Ishikawa (cell line): ENCODE measurements around the gene SEMA3B.

ENCODE experiments used
- EGR1 ChIP-seq: IDR thresholded peaks from 2 replicates; pipeline ENCODE4 v1.6.1; 2012
- EP300 ChIP-seq: IDR thresholded peaks from 2 replicates; pipeline ENCODE4 v1.6.1; 2012; ENCODE audit warnings: borderline replicate concordance
- FOXM1 ChIP-seq: IDR thresholded peaks from 2 replicates; pipeline ENCODE4 v1.6.1; 2012; ENCODE audit warnings: low read depth, borderline replicate concordance
- RAD21 ChIP-seq: IDR thresholded peaks from 2 replicates; pipeline ENCODE4 v1.6.1; 2012; ENCODE audit warnings: low read depth
- TAF1 ChIP-seq: IDR thresholded peaks from 2 replicates; pipeline ENCODE4 v1.6.1; 2012; ENCODE audit warnings: low read depth, mild to moderate bottlenecking
- TCF12 ChIP-seq: IDR thresholded peaks from 2 replicates; pipeline ENCODE4 v1.6.1; 2012; ENCODE audit warnings: low read depth
- TEAD4 ChIP-seq: IDR thresholded peaks from 2 replicates; pipeline ENCODE4 v1.6.1; 2012
- YY1 ChIP-seq: IDR thresholded peaks from 2 replicates; pipeline ENCODE4 v1.6.1; 2012; ENCODE audit warnings: low read depth
- ZBTB7A ChIP-seq: IDR thresholded peaks from 2 replicates; pipeline ENCODE4 v1.6.1; 2012; ENCODE audit warnings: low read depth
- TF ChIP-seq, protein P1 (sequence below): IDR thresholded peaks from 2 replicates; pipeline ENCODE4 v1.6.1; 2012
- TF ChIP-seq, protein P2 (sequence below): IDR thresholded peaks from 2 replicates; pipeline ENCODE4 v1.6.1; 2012; ENCODE audit warnings: low read depth, mild to moderate bottlenecking
- TF ChIP-seq, protein P3 (sequence below): IDR thresholded peaks from 2 replicates; pipeline ENCODE4 v1.6.1; 2012

DNA sequence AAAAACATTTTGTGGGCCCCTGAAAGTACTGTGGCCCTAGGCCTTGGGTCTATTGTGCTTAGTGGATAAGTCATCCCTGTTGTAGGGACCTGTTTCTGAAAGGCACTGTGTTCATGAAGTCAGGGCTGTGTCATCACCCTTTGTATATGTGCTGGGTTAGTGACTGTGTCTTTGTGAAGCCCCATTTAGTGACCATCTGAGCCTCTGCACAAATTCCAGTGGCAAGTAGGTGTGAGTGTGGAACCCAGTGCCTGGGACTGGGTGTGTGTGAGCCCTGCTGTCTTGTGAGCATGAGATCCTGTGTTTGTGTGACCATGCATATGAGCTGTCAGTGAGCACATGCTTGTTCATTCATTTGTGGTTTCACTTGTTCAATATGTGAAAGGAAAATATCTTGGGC is 35.7 kb downstream of the SEMA3B start:
- TF ChIP-seq FOXM1 (no peak), YY1 (no peak), TCF12 (no peak), TEAD4 (no peak), ZBTB7A (no peak), RAD21 (no peak), EGR1 (no peak), EP300 (no peak), TAF1 (no peak)
- TF ChIP-seq, protein P1, sequence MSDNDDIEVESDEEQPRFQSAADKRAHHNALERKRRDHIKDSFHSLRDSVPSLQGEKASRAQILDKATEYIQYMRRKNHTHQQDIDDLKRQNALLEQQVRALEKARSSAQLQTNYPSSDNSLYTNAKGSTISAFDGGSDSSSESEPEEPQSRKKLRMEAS = no peak
- TF ChIP-seq, protein P2, sequence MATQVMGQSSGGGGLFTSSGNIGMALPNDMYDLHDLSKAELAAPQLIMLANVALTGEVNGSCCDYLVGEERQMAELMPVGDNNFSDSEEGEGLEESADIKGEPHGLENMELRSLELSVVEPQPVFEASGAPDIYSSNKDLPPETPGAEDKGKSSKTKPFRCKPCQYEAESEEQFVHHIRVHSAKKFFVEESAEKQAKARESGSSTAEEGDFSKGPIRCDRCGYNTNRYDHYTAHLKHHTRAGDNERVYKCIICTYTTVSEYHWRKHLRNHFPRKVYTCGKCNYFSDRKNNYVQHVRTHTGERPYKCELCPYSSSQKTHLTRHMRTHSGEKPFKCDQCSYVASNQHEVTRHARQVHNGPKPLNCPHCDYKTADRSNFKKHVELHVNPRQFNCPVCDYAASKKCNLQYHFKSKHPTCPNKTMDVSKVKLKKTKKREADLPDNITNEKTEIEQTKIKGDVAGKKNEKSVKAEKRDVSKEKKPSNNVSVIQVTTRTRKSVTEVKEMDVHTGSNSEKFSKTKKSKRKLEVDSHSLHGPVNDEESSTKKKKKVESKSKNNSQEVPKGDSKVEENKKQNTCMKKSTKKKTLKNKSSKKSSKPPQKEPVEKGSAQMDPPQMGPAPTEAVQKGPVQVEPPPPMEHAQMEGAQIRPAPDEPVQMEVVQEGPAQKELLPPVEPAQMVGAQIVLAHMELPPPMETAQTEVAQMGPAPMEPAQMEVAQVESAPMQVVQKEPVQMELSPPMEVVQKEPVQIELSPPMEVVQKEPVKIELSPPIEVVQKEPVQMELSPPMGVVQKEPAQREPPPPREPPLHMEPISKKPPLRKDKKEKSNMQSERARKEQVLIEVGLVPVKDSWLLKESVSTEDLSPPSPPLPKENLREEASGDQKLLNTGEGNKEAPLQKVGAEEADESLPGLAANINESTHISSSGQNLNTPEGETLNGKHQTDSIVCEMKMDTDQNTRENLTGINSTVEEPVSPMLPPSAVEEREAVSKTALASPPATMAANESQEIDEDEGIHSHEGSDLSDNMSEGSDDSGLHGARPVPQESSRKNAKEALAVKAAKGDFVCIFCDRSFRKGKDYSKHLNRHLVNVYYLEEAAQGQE = no peak
- TF ChIP-seq, protein P3, sequence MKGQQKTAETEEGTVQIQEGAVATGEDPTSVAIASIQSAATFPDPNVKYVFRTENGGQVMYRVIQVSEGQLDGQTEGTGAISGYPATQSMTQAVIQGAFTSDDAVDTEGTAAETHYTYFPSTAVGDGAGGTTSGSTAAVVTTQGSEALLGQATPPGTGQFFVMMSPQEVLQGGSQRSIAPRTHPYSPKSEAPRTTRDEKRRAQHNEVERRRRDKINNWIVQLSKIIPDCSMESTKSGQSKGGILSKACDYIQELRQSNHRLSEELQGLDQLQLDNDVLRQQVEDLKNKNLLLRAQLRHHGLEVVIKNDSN = no peak
